ENCODE data around the gene CD55.

The CD55 gene

DNA sequence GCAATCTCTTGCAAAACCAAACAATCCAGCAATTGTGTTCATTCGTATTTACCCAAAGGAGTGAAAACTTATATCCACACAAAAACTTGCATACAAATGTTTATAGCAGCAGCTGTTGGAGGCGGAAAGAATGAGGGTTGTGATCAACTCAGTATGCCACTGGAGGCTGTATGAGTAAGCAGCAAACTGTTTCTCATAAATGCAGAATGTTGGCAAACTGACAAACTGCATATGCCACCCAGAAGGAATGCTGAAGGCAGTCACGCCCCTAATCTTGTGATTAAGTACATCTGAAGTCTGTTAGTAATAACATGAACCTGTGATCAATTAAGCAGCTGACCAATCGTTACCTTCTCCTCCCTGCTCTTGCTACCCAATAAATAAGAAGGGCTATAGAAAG is 72.1 kb downstream of the CD55 start:
- TF ChIP-seq, protein P1, sequence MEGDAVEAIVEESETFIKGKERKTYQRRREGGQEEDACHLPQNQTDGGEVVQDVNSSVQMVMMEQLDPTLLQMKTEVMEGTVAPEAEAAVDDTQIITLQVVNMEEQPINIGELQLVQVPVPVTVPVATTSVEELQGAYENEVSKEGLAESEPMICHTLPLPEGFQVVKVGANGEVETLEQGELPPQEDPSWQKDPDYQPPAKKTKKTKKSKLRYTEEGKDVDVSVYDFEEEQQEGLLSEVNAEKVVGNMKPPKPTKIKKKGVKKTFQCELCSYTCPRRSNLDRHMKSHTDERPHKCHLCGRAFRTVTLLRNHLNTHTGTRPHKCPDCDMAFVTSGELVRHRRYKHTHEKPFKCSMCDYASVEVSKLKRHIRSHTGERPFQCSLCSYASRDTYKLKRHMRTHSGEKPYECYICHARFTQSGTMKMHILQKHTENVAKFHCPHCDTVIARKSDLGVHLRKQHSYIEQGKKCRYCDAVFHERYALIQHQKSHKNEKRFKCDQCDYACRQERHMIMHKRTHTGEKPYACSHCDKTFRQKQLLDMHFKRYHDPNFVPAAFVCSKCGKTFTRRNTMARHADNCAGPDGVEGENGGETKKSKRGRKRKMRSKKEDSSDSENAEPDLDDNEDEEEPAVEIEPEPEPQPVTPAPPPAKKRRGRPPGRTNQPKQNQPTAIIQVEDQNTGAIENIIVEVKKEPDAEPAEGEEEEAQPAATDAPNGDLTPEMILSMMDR (IDR thresholded peaks at IDR 0.05; ENCODE audit: borderline replicate concordance, control extremely low read depth, extremely low read depth, insufficient read depth, missing control alignments), result no peak
- in situ Hi-C loops (cut with MboI; ENCODE audit: low sequenced_read_pairs, unreplicated experiment), result no loop called here
- no peak for DNase-seq (ENCODE audit: low spot score)

DNA sequence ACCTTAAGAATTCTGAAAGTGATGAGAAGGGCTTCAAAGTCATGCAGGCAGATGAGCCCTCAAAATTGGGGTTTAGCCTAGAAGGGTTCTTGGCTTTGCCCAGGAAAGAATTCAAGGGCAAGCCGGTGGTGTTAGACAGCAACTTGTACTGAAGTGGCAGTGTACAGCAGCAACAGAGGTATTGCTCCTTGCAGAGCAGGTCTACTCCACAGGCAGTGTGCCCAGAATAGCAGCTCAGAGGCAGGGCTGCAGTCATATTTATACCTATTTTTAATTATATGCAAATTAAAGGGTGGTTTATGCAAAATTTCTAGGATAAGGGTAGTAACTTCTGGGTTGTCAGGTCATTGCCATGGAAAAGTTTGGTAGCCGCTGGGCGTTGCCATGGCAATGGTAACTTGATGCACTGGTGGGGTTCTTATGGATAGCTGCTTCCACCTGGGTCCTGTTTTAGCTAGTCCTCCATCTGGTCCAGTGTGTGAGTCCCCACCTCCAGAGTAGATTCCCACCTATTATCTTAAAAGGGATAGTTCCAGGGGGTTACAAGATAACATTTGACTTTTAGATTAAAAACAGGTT is 74.8 kb downstream of the CD55 start:
- in situ Hi-C loops (cut with MboI; ENCODE audit: low sequenced_read_pairs, unreplicated experiment), result no loop called here
- TF ChIP-seq, protein P1 (IDR thresholded peaks at IDR 0.05; ENCODE audit: borderline replicate concordance, control extremely low read depth, extremely low read depth, insufficient read depth, missing control alignments), result no peak
- DNase-seq (ENCODE audit: low spot score), result no peak

DNA sequence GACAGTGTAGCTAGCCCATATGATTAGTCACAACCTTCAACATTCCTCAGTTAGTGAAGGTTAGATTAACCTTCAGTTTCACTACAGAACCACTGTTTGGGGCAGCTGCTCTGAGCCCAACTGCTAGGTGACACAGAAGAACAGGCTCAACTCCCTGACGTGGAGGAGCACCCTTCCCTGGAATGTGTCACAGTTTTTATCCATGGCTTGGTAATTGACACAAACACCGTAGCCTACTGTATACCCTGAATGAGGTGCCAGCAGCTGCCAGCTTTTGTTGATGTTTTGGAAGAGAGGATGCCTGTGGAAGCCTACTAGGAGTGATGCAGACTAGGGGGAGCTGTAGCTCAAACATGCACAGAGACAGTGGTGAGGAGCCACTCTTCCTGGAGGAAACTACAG is 76.0 kb downstream of the CD55 start:
- TF ChIP-seq, protein P1 (IDR thresholded peaks at IDR 0.05; ENCODE audit: borderline replicate concordance, control extremely low read depth, extremely low read depth, insufficient read depth, missing control alignments), result no peak
- in situ Hi-C loops (cut with MboI; ENCODE audit: low sequenced_read_pairs, unreplicated experiment), result no loop called here

DNA sequence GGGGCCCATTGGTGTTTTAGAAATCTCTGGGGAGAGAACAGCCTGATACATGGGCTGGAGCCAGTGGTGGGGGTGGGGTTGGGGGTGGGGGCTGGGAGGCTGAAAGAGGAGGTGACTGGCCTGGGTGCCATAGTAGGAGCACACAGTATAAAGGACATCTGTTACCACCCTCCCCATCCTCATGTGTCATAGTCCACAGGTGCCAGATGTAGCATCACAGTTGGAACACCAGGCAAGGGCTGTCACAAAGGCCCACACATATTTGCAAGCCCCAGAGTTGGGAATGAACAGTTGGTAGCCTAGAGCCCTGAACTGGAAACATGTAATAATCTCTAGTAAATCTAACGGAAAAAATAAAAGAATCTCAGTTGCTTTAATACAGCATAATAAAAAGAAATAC is 77.5 kb downstream of the CD55 start:
- no peak for DNase-seq (ENCODE audit: low spot score)
- TF ChIP-seq, protein P1 (IDR thresholded peaks at IDR 0.05; ENCODE audit: borderline replicate concordance, control extremely low read depth, extremely low read depth, insufficient read depth, missing control alignments), result no peak
- in situ Hi-C loops (cut with MboI; ENCODE audit: low sequenced_read_pairs, unreplicated experiment), result no loop called here

More for the DNA sequence above, 76.0 kb downstream of the CD55 start:
- no peak for DNase-seq (ENCODE audit: low spot score)

DNA sequence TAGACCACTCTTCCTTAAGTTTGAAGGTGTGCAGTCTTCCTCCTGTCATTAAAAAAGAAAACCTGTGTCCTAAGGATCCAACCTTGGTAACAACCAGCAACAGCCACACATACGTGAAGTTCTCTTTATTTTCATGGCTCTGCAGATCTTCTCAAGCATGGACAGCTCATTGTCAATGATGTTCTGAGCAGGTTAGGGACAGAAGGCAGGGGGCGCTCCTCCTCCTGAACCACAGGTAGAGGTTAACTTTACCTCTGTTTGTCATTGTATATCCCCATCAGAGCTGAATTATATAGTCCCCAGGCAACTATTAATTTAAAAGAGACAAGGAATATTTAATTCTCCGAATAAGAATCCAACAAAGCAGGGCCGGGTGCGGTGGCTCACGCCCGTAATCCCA is 80.1 kb downstream of the CD55 start:
- TF ChIP-seq, protein P1 (IDR thresholded peaks at IDR 0.05; ENCODE audit: borderline replicate concordance, control extremely low read depth, extremely low read depth, insufficient read depth, missing control alignments), result no peak
- DNase-seq (ENCODE audit: low spot score), result no peak
- in situ Hi-C loops (cut with MboI; ENCODE audit: low sequenced_read_pairs, unreplicated experiment), result no loop called here

DNA sequence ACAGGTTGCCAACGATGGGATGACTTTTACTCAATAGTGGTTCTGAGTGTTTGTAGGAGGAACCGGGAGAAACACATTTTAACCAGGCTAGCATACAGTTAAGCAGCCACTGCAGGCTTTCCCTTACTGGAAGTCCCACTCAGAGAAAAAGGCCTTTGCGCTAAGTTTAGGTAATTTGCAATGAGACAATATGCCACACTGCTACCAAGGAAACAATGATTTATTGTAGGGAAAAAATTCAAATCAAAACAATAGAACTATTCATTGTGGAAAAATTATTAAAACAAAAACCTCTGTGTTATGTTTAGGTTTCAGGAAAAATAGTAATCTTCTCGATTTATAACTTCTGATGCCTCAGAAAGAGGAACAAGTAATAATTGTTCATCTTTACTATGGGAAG is 81.3 kb downstream of the CD55 start:
- no peak for DNase-seq (ENCODE audit: low spot score)
- in situ Hi-C loops (cut with MboI; ENCODE audit: low sequenced_read_pairs, unreplicated experiment), result no loop called here
- TF ChIP-seq, protein P1 (IDR thresholded peaks at IDR 0.05; ENCODE audit: borderline replicate concordance, control extremely low read depth, extremely low read depth, insufficient read depth, missing control alignments), result no peak

Measured in GM13976 (cell line).